ENCODE measurements around the gene FBXO30.

FBXO30 gene

GRCh38 chr6:145814501-145815308, at the start of gene FBXO30:
Gene FBXO30, minus strand, starts transcription at chr6:145814795. Its CDS starts 8,390 bp downstream, at chr6:145806405.
- peak; percentile 89 for DNase-seq

DNA sequence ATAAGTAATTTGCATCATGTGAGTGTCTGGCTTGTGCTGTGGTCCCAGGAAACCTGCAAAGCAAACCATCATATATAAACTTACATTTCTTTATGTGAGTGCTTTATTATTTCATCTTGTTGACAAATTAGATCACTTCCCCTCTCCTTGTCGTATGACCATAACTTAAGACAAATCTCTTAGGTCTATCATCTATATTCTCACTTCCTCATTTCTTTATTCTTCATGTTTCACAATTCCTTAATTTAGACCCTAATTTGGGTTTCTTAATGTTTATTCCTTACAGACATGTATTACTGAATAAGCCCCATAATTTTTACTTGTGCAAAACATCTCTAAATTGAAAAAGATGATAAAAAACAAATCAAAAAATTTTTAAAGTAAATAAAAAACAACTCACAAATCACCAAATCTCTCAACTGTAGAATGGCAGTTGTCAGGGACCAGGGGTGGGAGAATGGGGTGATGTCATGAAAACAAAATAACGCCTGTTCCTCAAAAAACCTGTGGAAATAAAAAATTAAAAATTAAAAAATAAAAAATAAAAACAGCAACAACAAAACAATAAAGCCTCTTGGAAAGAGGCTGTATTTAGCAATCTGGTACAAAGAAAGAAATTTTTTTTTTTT, 49.5 kb upstream of the FBXO30 start:
- DNase-seq: no peak

GRCh38 chr6:145863366-145863765, 48.8 kb upstream of the FBXO30 start:
- DNase-seq: no peak

- no peak for DNase-seq
These were observed 46.0 kb upstream of the FBXO30 start for GRCh38 chr6:145860562-145860961.

DNA sequence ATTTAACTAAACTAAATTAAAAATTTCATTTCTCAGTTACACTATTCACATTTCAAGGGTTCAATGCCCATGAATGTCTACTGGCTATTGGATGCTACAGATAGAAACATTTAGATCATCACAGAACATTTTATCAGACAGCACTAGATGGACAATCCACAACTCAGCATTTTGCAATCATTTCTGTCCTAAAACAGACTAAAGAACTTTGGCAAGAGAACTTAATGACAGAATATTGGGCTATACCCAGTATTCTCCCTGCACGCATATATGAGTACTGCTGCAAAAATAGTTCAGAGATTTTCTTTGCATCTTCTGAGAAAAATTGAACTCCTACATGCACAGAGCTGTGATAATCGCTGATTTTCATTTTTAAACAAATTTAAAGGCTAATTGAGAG, 36.1 kb upstream of the FBXO30 start:
- no peak for DNase-seq

- DNase-seq: no peak
These were observed 33.9 kb upstream of the FBXO30 start for GRCh38 chr6:145848541-145848940.

DNA sequence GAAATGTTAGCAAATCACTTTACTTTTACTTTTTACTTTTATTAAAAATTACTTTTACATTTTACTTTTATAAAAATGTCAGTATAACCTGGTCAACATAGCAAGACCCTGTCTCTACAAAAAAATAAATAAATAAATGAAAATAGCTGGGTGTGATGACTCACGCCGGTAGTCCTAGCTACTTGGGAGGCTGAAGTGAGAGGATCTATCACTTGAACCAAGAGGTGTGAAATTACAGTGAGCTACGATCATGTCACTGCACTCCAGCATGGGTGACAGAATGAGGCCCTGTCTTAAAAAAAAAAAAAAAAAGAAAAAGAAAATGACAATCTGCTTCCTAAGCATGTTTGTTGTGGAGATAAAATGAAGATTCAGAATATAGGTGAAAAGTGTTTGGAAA, 31.0 kb upstream of the FBXO30 start:
- no peak for DNase-seq

- DNase-seq: peak; percentile 60
These were observed 30.4 kb upstream of the FBXO30 start for GRCh38 chr6:145844933-145845540.

GRCh38 chr6:145842693-145843546, 28.3 kb upstream of the FBXO30 start:
- no peak for DNase-seq

- DNase-seq: no peak
These were observed 27.1 kb upstream of the FBXO30 start for GRCh38 chr6:145841668-145842067.

DNA sequence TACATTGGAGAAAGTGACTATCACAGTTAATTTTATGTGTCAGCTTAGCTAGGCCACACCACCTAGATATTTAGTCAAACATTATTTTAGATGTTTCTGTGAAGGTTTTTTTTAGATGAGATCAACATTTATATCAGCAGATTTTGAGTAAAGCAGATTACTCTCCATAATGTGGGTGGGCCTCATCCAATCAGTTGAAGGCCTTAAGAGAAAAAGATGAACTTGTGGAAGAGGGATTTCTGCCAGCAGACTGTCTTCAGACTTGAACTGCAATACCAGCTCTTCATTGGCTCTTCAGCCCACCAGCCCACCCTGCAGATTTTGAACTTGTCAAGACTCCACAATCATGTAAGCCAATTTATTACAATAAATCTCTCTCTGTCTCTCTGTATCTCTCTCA, 25.1 kb upstream of the FBXO30 start:
- DNase-seq: no peak

- no peak for DNase-seq
These were observed 23.7 kb upstream of the FBXO30 start for GRCh38 chr6:145838305-145838704.

DNA sequence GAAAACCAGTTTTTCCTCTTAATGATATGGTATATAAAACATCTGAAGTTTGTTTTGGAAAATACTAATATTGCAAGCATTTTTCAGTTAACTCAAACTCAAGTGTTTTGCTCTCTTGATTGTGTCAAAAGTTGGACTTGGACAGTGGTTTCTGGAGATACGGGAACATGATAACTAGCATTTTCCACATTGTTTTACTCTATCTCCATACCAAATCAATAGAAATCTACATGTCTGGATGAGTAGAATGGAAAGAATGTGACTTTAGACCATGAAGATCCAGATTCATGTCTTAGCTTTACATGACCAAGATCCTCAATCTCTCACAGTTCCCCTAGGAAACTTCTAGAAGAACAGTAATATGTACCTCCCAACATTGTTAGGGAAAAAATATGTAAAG, 22.2 kb upstream of the FBXO30 start:
- DNase-seq: peak; percentile 47

DNA sequence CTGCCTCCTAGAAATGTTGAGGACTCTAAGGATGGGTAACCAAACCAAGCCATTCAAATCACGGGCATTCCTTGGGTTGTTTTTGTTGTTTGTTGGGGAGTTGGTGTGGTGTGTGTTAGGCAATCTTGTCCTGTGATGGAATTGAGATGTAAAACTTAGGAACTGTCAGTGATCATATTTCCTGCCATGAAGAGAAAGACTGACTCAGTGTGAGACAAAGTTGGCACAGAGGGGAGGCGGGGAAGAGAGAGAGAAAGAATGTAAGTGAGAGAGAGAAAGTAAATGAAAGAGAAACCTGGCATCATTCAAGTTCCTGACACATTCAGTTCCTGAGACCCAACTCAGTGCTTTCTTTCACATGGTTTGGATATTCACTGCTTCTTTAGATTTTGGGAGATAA, 21.6 kb upstream of the FBXO30 start:
- peak; percentile 64 for DNase-seq

DNA sequence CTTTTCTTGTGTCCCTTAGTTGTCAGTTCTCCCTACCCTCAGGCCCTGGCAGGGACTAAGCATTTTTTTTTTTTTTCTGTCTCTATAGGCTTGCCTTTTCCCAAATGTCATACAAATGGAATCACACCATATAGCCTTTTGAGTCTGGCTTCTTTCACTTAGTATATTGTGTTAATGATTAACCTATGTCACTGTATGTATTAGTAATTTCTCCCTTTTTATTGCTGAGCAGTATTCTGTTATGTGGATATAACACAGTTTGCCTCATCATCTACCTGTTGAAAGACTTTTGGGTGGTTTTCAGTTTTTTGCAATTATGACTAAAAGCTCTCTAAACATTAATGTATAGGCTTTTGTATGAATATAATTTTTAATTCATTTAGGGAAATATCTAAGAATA, 16.0 kb upstream of the FBXO30 start:
- no peak for DNase-seq

DNA sequence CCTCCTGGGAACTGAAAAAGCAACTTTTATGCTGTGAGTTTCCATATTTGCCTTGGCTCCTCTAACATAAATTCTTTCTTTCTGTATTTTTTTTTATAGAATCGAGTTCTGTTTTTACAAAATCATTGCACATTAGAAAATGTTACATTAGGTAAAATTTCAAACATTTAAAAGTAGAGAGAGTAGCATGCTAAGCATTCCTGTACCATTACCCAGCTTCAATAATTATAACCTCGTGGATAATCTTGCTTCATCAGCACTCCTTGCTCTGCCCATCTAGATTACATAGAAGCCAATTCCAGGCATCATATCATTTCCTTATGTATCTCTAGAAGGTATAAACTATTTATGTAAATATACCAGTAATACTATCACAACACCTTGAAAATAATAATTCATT, 15.4 kb upstream of the FBXO30 start:
- peak; percentile 21 for DNase-seq

- no peak for DNase-seq
These were observed 14.5 kb upstream of the FBXO30 start for GRCh38 chr6:145829102-145829501.

DNA sequence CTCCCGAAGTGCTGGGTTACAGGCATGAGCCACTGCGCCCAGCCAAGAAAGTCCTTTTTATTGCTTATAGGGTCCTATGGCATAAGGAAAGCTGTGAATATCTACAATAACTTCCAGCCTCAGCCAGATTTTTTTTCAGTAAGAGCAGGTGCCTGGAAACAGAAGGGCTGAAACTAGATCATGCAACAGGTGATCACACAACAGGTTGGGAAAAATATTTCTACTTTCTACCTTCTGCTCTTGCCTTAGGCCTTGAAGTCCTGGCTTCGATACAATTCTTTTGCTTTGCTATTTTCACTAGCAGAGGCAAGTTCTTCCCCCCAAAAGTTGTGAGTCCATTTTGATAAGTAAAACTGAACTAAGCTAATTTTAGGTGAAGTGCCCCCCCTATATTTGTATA, 9.7 kb upstream of the FBXO30 start:
- DNase-seq: no peak

- DNase-seq: no peak
These were observed 8.8 kb upstream of the FBXO30 start for GRCh38 chr6:145823328-145823944.

GRCh38 chr6:145822456-145822855, 7.9 kb upstream of the FBXO30 start:
- DNase-seq: no peak

DNA sequence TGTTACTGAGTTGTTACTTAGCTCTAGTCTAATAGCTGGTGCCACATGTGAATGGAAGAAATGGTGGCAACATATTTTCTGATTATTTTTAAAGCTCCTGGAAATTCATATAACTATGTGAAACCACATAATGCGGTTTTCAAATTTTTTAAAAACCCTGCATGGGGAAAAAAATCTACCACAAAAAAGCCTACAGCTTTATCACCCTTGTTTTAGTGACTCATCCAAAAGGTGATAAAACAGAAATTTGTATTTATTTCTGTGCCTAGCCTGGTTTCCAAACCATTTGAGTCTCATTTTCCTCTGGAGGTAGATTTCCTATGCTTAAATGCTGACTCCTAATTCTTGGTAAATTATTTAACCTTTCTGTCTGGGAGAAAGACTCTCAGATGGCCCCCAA, 5.4 kb upstream of the FBXO30 start:
- DNase-seq: no peak

DNA sequence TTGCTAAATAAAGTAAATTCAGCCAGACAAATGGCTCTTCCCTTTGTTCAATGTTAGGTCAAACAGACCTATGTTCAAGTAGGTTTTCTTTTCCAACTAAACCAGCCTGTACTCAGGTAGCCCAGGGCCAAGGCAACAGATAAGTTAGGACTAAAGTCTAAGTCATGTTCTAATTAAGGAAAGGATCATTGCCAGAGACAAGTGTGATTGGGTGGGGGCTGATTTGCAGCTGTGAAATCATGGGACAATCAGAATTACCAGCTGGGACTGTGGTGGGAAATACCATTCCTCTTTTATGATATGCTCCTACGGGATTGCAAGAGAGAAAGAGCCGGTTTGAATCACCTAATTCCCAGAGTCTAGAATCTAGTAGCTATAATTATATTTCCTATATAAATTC, 4.2 kb upstream of the FBXO30 start:
- DNase-seq: no peak

DNA sequence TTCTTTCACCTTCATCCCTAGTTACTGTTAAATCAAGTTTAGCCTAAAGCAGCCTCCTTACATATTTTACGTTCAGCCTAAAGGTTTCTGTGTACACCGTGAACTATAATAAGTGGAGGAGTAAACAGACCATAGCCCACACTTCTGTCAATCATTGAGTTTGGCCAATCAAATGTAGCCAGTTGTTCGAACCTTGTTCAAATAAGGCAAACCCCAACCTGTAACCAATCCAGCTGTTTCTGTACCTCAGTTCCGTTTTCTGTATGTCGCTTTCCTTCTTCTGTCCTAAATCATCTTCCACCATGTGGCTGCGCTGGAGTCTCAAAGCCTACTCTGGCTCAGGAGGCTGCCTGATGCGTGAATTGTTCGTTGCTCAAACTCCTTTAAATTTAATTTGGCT, 1.8 kb upstream of the FBXO30 start:
- DNase-seq: no peak
